Mesenchymal stem cell (in vitro differentiated cells and primary cell): ENCODE measurements around the gene LVRN.
A peak's percentile ranks its signal among the peaks of the same experiment; 100 is the strongest.

Source experiments
- DNase-seq: peaks from one replicate; pipeline ENCODE4 v3.0.0-alpha.2; 2013
- H2AFZ ChIP-seq: one replicate; pipeline ENCODE4 v1.6.1; 2013; ENCODE audit warnings: low read depth, mild to moderate bottlenecking, control low read depth, inconsistent platforms, low read length, moderate library complexity
- H2AK5ac ChIP-seq: 2 replicates; pipeline ENCODE4 v1.6.1; 2013; ENCODE audit warnings: low read length, moderate library complexity, mild to moderate bottlenecking, inconsistent platforms; ENCODE audit not compliant: severe bottlenecking
- H2BK120ac ChIP-seq: one replicate; pipeline ENCODE4 v1.6.1; 2013; ENCODE audit warnings: low read depth, mild to moderate bottlenecking, inconsistent platforms, low read length, moderate library complexity
- H2BK12ac ChIP-seq, 2 experiments: one replicate each; pipeline ENCODE4 v1.6.1; 2013; ENCODE audit warnings: inconsistent platforms in 2 of 2, low read length in 2 of 2, mild to moderate bottlenecking in 2 of 2, moderate library complexity in 2 of 2, control low read depth in 1 of 2
- H2BK15ac ChIP-seq: one replicate; pipeline ENCODE4 v1.6.1; 2013; ENCODE audit warnings: mild to moderate bottlenecking, low read depth, inconsistent platforms; ENCODE audit not compliant: poor library complexity, severe bottlenecking
- H2BK5ac ChIP-seq: 2 replicates; pipeline ENCODE4 v1.6.1; 2013; ENCODE audit warnings: low read depth, mild to moderate bottlenecking, low read length, control low read depth, inconsistent platforms; ENCODE audit not compliant: poor library complexity, severe bottlenecking
- H3K14ac ChIP-seq, 2 experiments: one replicate each; pipeline ENCODE4 v1.6.1; 2013; ENCODE audit warnings: inconsistent platforms in 2 of 2, low read length in 2 of 2, control low read depth in 1 of 2, mild to moderate bottlenecking in 1 of 2, moderate library complexity in 1 of 2
- H3K18ac ChIP-seq, 2 experiments: one replicate each; pipeline ENCODE4 v1.6.1; 2013; ENCODE audit warnings: inconsistent platforms in 2 of 2, low read length in 2 of 2, control low read depth in 1 of 2, low read depth in 1 of 2, mild to moderate bottlenecking in 1 of 2
- H3K23ac ChIP-seq, 2 experiments: one replicate each; pipeline ENCODE4 v1.6.1; 2013; ENCODE audit warnings: inconsistent platforms in 2 of 2, low read length in 2 of 2, mild to moderate bottlenecking in 2 of 2, moderate library complexity in 2 of 2, control low read depth in 1 of 2
- H3K27ac ChIP-seq: 2 replicates; pipeline ENCODE4 v1.5.1; 2013; ENCODE audit warnings: mild to moderate bottlenecking, moderate library complexity, low read length, control low read depth, inconsistent platforms; ENCODE audit not compliant: poor library complexity, severe bottlenecking
- H3K27me3 ChIP-seq, 2 experiments: 2 replicates each; pipeline versions ENCODE4 v1.6.1 to v1.7.0; 2013; ENCODE audit warnings: low read length in 2 of 2, mild to moderate bottlenecking in 2 of 2, moderate library complexity in 2 of 2, control low read depth in 1 of 2, inconsistent platforms in 1 of 2; ENCODE audit not compliant: control insufficient read depth in 1 of 2, insufficient read depth in 1 of 2
- H3K36me3 ChIP-seq, 2 experiments: 2 replicates each; pipeline versions ENCODE4 v1.6.1 to v1.7.0; 2013; ENCODE audit warnings: low read length in 2 of 2, control low read depth in 1 of 2, inconsistent platforms in 1 of 2, low read depth in 1 of 2, mild to moderate bottlenecking in 1 of 2; ENCODE audit not compliant: insufficient read depth in 2 of 2, control insufficient read depth in 1 of 2
- H3K4ac ChIP-seq, 2 experiments: one replicate each; pipeline ENCODE4 v1.6.1; 2013; ENCODE audit warnings: inconsistent platforms in 2 of 2, low read length in 2 of 2, mild to moderate bottlenecking in 2 of 2, moderate library complexity in 2 of 2, control low read depth in 1 of 2, low read depth in 1 of 2
- H3K4me1 ChIP-seq: 2 replicates; pipeline ENCODE4 v1.6.1; 2013; ENCODE audit warnings: low read depth, low read length, control low read depth; ENCODE audit not compliant: control insufficient read depth, insufficient read depth
- H3K4me2 ChIP-seq: 2 replicates; pipeline ENCODE4 v1.6.1; 2013; ENCODE audit warnings: low read length, mild to moderate bottlenecking, inconsistent platforms; ENCODE audit not compliant: poor library complexity, severe bottlenecking
- H3K4me3 ChIP-seq, 2 experiments: 2 replicates each; pipeline versions ENCODE4 v1.5.1 to v1.7.0; 2013; ENCODE audit warnings: low read length in 2 of 2, mild to moderate bottlenecking in 2 of 2, control low read depth in 1 of 2, low read depth in 1 of 2; ENCODE audit not compliant: insufficient read depth in 1 of 2
- H3K79me1 ChIP-seq: replicated peaks from 2 replicates; pipeline ENCODE4 v1.6.1; 2013; ENCODE audit warnings: mild to moderate bottlenecking, control low read depth, low read length, inconsistent platforms; ENCODE audit not compliant: poor library complexity, severe bottlenecking
- H3K9ac ChIP-seq: 2 replicates; pipeline ENCODE4 v1.7.0; 2013; ENCODE audit warnings: mild to moderate bottlenecking, low read length, moderate library complexity
- H3K9me3 ChIP-seq: 2 replicates; pipeline ENCODE4 v1.7.0; 2013; ENCODE audit warnings: mild to moderate bottlenecking, low read length; ENCODE audit not compliant: control insufficient read depth
- H4K8ac ChIP-seq: one replicate; pipeline ENCODE4 v1.6.1; 2013; ENCODE audit warnings: inconsistent platforms, mild to moderate bottlenecking, low read length, moderate library complexity
- H4K91ac ChIP-seq: one replicate; pipeline ENCODE4 v1.6.1; 2013; ENCODE audit warnings: mild to moderate bottlenecking, low read length, inconsistent platforms
- WGBS: methylation state at CpG from one replicate; pipeline ENCODE4 v1.1.7; 2013; ENCODE audit warnings: mixed read lengths; 5-methylcytosine and 5-hydroxymethylcytosine counted together

Gene LVRN

DNA sequence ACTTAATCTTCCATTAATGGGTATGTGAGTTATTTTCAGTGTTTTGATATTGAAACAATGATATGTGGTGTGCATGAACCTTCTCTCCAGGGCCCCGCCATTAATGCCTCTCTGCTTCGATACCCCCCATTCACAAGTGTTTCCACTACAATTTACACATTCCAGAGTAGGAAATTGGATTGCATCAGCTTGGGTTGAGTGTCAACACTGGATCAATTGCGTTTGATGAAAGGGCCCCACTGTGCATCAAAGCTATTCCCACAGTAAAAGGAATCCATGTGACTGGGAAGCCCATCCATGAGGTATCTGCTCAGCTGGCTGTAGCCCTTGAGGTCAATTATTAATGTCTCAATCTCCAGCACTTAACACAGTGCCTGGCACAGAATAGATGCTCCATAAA is 17.8 kb upstream of the LVRN start:
- H4K8ac ChIP-seq, result no peak overlapping the region
- H2AFZ ChIP-seq, result no peak overlapping the region
- WGBS, result 97% methylated on average over 2 of the region's 3 CpGs
- H3K18ac ChIP-seq, result no peak overlapping the region
- H2AK5ac ChIP-seq, result no peak overlapping the region
- no peak overlapping the region for H3K4me2 ChIP-seq
- H3K4ac ChIP-seq, result no peak overlapping the region
- H3K9ac ChIP-seq, result no peak overlapping the region
- no peak overlapping the region for H3K27ac ChIP-seq
- H3K4me3 ChIP-seq, result no peak overlapping the region
- H3K23ac ChIP-seq, result no peak overlapping the region
- no peak overlapping the region for H2BK120ac ChIP-seq
- H4K91ac ChIP-seq, result no peak overlapping the region
- no peak overlapping the region for H2BK15ac ChIP-seq
- H3K9me3 ChIP-seq, result no peaks in the 10 kb centered on the region
- no peak overlapping the region for H2BK5ac ChIP-seq
- no peaks in the 10 kb centered on the region for H3K36me3 ChIP-seq
- H3K79me1 ChIP-seq, result no peaks in the 10 kb centered on the region
- no peak for DNase-seq
- peaks cover 2% of the 10 kb centered on the region for H3K4me1 ChIP-seq
- H2BK12ac ChIP-seq, result no peak overlapping the region
- no peak overlapping the region for H3K14ac ChIP-seq
- no peaks in the 10 kb centered on the region for H3K27me3 ChIP-seq

DNA sequence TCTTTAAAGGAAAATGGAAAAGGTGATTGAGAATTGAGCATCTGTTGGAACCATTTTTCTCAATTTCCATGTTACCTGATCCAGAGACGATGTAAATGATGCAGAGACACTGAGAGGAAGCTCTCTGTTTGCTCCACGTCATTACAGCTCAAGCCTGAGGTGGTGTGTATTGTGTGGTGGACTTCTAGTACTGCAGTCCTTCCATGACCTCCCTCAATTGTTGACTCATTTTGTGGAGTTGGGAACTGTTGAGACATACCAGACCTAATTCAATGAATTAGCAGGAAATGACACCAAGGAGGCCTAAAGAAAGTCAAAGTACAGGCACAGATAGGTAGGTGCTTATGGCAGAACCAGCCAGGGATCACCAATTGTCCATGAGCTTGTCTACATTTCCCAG is 15.6 kb upstream of the LVRN start:
- H2BK12ac ChIP-seq, result no peak overlapping the region
- H2BK5ac ChIP-seq, result no peak overlapping the region
- no peak overlapping the region for H3K4me3 ChIP-seq
- no peak overlapping the region for H4K91ac ChIP-seq
- no peak overlapping the region for H3K4me2 ChIP-seq
- 76% methylated on average over 2 of the region's 2 CpGs for WGBS
- H3K18ac ChIP-seq, result no peak overlapping the region
- no peaks in the 10 kb centered on the region for H3K4me1 ChIP-seq
- no peak overlapping the region for H3K4ac ChIP-seq
- no peak overlapping the region for H3K9ac ChIP-seq
- H3K79me1 ChIP-seq, result no peaks in the 10 kb centered on the region
- H3K9me3 ChIP-seq, result no peaks in the 10 kb centered on the region
- no peaks in the 10 kb centered on the region for H3K27me3 ChIP-seq
- H2AK5ac ChIP-seq, result no peak overlapping the region
- no peak overlapping the region for H3K27ac ChIP-seq
- no peak overlapping the region for H4K8ac ChIP-seq
- H3K14ac ChIP-seq, result no peak overlapping the region
- H2BK120ac ChIP-seq, result no peak overlapping the region
- no peaks in the 10 kb centered on the region for H3K36me3 ChIP-seq
- DNase-seq, result peak; percentile 24
- H2AFZ ChIP-seq, result no peak overlapping the region
- H3K23ac ChIP-seq, result no peak overlapping the region
- no peak overlapping the region for H2BK15ac ChIP-seq

DNA sequence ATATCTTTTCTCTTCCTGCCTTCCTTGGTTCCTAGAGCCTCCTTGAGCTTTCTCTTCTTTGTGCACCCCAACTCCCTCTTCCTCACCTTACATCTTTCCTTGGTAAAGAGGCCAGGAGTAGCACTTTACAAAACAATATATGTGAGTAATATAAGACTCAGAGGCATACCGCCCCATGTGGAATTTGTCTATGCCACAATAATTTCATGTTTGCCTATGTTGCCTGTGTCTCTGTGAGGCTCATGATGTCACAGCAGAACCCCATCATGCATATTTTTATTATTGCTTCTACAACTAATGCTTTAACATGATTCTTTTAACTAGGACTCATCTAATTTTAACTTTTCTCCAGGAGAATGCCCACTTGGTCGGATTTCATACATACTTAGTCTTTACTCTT is 15.0 kb upstream of the LVRN start:
- Histone ChIP-seq H2BK12ac (no peak overlapping the region), H3K27ac (no peak overlapping the region), H3K9me3 (no peaks in the 10 kb centered on the region), H2BK120ac (no peak overlapping the region), H2AK5ac (no peak overlapping the region), H3K4me1 (no peaks in the 10 kb centered on the region), H3K9ac (peak overlapping the region; percentile 57), H3K4me2 (no peak overlapping the region), H4K8ac (no peak overlapping the region), H3K36me3 (no peaks in the 10 kb centered on the region), H3K79me1 (no peaks in the 10 kb centered on the region), H3K18ac (no peak overlapping the region), H2BK15ac (no peak overlapping the region), H2BK5ac (no peak overlapping the region), H3K23ac (no peak overlapping the region), H3K27me3 (no peaks in the 10 kb centered on the region), H3K4ac (no peak overlapping the region), H2AFZ (no peak overlapping the region), H3K14ac (no peak overlapping the region), H4K91ac (no peak overlapping the region), H3K4me3 (no peak overlapping the region)
- no peak for DNase-seq
- 100% methylated on average over 1 of the region's 2 CpGs for WGBS

DNA sequence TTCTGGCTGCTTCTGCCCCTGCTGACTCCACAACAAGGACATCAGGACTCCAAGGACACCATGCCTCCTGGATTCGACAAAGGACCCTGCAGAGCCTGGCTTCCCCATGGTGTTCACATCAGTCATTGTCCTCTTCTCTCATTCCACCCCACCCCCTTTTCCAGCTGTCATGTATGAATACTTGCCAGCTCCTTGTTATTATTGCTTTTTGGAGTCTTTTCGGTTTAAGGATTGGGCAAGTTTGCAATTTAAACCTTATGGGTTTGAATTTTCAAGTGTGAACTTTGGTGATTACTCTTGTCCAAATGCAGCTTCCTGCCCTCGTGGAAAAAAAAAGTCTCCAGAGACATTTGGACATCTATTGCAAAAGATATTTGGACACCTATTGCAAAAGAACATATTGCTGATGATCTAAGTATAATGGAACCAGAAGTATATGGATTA is 14.2 kb upstream of the LVRN start:
- H3K9ac ChIP-seq, result peak overlapping the region; percentile 57
- no peak for DNase-seq
- H3K23ac ChIP-seq, result no peak overlapping the region
- no peaks in the 10 kb centered on the region for H3K79me1 ChIP-seq
- H2AK5ac ChIP-seq, result no peak overlapping the region
- no peak overlapping the region for H3K4me3 ChIP-seq
- H2BK5ac ChIP-seq, result no peak overlapping the region
- H3K14ac ChIP-seq, result peak overlapping the region in 1 of 2 experiments; percentile 38
- no peak overlapping the region for H2BK120ac ChIP-seq
- H3K4ac ChIP-seq, result no peak overlapping the region
- H2BK15ac ChIP-seq, result no peak overlapping the region
- WGBS, result 89% methylated on average over 3 of the region's 3 CpGs
- H3K27ac ChIP-seq, result no peak overlapping the region
- H2AFZ ChIP-seq, result no peak overlapping the region
- H4K8ac ChIP-seq, result no peak overlapping the region
- H3K18ac ChIP-seq, result no peak overlapping the region
- H3K4me1 ChIP-seq, result no peaks in the 10 kb centered on the region
- H2BK12ac ChIP-seq, result no peak overlapping the region
- H3K36me3 ChIP-seq, result no peaks in the 10 kb centered on the region
- no peak overlapping the region for H3K4me2 ChIP-seq
- no peaks in the 10 kb centered on the region for H3K27me3 ChIP-seq
- no peaks in the 10 kb centered on the region for H3K9me3 ChIP-seq
- H4K91ac ChIP-seq, result no peak overlapping the region
